GM18505 (cell line): ENCODE data around the gene PC.
"Not testable (repeated sequence)": the region's sequence is repeated elsewhere in the genome, so short reads cannot be mapped to it uniquely, and the experiment has no call there.

Source experiments
- ATAC-seq: cut with Tn5 transposase; IDR thresholded peaks from one replicate; pipeline ENCODE4 v1.9.1; 2021; ENCODE audit not compliant: unreplicated experiment
- POLR2A ChIP-seq: IDR thresholded peaks from 4 replicates; pipeline ENCODE4 v1.6.1; 2011; ENCODE audit warnings: borderline replicate concordance; ENCODE audit not compliant: insufficient read depth, insufficient read length; ENCODE audit errors: extremely low read depth

The PC gene, protein sequence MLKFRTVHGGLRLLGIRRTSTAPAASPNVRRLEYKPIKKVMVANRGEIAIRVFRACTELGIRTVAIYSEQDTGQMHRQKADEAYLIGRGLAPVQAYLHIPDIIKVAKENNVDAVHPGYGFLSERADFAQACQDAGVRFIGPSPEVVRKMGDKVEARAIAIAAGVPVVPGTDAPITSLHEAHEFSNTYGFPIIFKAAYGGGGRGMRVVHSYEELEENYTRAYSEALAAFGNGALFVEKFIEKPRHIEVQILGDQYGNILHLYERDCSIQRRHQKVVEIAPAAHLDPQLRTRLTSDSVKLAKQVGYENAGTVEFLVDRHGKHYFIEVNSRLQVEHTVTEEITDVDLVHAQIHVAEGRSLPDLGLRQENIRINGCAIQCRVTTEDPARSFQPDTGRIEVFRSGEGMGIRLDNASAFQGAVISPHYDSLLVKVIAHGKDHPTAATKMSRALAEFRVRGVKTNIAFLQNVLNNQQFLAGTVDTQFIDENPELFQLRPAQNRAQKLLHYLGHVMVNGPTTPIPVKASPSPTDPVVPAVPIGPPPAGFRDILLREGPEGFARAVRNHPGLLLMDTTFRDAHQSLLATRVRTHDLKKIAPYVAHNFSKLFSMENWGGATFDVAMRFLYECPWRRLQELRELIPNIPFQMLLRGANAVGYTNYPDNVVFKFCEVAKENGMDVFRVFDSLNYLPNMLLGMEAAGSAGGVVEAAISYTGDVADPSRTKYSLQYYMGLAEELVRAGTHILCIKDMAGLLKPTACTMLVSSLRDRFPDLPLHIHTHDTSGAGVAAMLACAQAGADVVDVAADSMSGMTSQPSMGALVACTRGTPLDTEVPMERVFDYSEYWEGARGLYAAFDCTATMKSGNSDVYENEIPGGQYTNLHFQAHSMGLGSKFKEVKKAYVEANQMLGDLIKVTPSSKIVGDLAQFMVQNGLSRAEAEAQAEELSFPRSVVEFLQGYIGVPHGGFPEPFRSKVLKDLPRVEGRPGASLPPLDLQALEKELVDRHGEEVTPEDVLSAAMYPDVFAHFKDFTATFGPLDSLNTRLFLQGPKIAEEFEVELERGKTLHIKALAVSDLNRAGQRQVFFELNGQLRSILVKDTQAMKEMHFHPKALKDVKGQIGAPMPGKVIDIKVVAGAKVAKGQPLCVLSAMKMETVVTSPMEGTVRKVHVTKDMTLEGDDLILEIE

DNA sequence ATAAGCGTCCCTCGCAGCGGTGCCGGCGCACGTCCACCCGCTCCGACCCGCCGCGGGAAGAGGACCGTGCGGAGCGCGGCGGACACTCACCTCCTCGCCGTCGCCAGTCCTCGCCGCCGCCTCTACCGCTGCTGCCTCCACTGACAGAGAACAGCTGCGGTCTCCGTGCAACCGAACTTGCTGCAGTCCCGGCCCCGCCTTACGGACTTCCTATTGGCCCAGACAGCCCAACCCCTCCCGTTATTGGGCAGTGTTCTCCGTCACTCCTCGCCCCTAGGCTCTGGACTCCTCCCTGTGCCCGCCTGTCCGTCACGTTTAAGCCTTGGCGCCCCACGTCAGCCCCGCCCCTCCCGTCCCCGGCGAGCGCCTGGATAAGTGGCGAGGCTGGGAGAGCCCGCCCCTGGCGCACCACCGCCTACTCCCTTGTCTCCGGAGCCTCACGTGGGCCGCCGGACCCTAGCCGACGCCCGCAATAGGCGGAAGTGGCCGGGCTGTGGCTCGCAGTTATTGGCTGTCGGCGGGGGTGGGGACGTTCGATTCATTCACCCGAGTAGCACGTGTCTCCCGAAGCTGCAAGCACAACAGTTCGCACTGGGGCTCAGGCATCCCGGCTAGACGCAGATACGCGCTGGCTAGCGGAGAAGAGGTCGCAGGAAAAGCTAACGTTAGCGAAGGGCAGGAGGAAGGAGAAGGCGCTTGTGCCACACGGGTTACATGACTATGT is at the start of gene PC:
Gene PC (minus strand): TSS at position 152 of the 724 bp plus-strand sequence. CDS start 86,224 bp downstream, outside the sequence.
- TF ChIP-seq POLR2A = peak; percentile 49
- ATAC-seq = peak; percentile 94

DNA sequence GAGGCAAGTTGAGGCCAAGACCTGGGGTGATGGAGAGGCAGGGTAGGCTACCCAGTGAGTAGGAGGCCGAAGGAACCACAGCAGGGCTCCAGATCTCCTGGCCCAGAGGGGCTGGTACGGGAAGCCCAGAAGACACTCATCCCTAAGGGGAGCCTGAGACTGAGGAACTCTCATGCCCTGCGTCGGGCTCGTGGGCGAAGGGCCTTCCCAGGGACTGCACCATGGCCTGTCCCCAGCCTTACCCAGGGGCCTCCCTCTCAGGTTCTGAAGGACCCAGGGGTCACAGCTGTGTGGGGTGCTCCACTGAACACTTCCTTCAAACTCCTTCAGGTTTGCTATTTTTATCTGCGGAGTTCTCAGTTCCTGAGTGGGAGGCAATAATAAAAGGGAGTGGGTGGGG is 48.9 kb upstream of the PC start:
- TF ChIP-seq POLR2A = no peak
- no peak for ATAC-seq

DNA sequence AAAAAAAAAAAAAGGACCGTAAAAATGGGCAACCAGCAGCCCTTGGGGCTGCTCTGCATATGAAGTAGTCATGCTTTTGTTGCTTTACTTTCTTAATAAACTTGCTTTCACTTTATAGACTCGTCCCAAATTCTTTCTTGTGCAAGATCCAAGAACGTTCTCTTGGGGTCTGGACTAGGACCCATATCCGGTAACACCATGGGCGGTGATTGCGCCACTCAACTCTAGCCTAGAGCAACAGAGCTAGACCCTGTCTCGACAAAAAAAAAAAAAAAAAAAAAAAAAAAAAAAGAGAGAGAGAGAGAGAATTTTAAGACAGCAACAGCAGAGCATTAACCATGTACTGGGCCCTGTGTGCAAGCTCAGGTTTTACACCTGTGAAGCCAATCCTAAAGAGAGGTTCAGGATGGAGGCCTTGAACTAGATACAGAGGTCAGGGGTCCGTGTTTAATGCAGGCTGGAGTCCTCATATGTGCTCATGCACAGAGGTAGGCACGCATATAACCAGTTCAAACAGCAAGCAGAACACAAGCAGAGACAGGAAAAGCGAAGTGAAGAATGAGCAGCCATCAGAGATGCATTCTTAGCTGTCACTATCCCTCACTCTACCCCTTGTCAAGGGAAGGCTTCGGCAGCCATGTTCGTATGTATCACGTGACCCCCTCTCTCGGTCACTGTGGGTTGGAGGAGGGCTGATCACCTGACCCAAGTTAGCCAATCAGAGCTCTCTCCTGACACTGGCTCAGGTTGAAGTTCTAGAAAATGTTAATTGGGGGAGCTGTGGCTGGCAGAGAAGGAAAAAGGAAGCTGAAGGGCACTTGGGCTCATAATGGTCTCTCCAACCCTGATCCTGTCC is 48.1 kb upstream of the PC start:
- ATAC-seq = no peak
- TF ChIP-seq POLR2A = no peak

DNA sequence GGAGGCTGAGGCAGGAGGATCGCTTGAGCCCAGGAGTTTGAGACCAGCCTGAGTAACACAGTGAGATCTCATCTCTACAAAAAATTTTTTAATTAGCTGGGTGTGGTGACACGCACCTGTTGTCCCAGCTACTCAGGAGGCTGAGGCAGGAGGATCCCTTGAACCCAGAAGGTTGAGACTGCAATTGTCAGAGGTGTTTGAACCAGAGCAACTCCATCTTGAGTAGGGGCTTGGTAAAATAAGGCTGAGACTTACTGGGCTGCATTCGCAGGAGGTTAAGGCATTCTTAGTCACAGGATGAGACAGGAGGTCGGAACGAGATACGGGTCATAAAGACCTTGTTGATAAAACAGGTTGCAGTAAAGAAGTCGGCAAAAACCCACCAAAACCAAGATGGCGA is 47.0 kb upstream of the PC start:
- not testable (repeated sequence) for ATAC-seq

DNA sequence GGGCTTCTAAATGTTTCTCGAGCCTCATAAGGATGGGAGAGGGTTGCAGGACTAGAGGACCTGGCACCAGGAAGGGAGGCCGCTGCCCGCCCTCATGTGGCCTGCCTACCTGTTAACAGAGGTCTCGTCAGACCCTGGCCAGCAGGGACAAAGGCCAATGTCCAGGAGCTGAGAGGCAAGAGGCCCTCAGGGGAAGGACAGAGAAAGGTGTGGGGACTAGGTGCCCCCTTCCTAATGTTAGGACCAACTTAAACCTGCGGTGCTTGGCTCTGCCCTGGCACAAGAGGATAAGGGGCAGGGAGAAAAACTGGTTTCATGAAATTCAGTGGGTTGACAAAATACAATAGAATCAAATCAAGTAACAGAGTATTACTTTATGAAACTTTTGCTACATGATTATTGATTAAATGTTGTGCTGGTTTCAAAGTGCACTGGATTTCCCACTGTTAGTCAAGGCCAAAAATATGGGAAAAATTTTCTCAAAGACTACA is 44.8 kb upstream of the PC start:
- TF ChIP-seq POLR2A = no peak
- no peak for ATAC-seq

DNA sequence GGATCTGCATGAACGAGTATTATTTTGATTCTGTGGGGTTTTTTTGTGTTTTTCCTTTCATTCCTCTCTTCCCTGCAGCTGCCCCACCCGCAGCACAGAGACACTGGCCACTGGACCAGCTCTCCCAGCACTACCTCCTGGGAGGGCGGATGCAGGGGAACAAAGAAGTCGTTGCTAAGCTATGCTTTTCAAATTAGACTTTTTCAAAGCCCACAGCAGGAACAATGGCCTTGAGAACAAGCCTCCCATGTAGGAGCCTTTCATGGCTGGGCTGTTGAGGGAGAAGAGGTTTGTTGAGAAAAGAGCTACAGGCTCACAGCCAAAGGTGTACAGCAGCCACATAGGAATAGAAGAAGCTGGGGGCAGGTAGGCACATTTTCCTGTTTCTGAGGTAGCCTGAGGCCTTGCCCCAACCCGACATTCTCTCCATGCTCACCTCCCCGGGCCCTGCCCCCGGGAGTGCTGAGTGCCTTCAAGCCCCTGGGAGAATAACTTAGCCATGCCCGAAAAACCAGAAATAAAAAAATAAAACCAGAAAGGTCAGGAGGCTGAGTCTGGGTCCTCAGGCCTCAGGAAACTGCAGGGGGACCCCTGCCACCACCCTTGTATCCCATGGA is 44.2 kb upstream of the PC start:
- TF ChIP-seq POLR2A = no peak
- ATAC-seq = no peak

DNA sequence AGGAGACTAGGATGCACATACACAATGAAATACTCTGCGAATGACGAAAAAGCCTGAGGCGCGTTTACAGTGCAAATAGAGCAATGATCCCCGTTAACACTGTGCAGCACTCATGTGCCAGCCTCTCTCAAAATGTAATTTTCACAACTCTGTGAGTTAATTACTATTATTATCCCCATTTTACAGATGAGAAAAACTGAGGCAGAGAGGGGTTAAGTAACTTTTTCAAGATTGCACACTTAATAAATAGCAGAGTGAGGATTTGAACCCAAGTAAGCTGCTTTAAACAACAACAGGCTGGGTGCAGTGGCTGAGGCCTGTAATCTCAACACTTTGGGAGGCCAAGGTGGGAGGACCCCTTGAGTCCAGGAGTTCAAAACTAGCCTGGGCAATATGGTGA is 43.1 kb upstream of the PC start:
- no peak for ATAC-seq
- TF ChIP-seq POLR2A = no peak

DNA sequence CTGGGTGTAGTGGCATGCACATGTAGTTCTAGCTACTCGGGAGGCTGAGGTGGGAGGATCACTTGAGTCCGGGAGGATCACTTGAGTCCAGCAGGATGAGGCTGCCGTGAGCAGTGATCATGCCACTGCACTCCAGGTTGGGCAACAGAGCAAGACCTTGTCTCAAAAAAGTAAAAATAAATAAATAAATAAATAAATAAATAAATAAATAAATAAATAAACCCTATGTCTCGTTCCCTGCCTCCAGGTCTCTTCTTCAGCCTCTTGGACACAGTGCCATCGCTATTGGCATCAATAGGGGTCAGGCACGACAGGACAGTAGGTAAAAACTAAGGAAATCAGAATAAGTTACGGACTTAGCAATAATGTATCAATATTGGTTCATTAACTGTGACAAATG is 41.4 kb upstream of the PC start:
- TF ChIP-seq POLR2A = no peak
- no peak for ATAC-seq

DNA sequence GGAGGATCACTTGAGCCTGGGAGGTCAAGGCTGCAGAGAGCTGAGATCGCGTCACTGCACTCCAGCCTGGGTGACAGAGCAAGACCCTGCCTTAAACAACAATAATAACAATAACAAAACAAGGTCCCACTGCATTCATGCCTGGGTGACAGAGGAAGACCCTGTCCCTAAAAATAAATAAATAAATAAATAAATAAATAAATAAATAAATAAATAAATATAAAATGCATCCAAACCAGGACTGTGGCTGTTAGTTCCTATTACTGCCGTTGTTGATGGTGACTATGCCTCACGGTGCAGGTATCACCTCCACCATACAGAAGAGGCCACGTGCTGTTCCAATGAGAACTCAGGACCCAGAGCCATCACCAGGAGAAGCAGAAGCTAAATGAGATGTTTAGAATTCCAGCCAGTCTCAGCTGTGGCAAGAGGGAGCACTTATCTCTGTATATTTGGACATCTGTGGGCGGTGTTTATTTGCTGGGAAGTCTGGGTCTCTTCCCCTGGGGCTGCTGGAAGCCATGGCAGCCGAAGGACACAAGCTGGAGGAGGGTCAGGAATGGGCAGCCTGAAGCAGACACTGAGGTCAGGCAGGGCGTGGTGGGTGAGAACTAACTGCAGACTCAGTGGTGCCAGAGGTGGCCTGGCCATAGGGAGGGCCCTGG is 38.6 kb upstream of the PC start:
- no peak for ATAC-seq
- no peak for TF ChIP-seq POLR2A

DNA sequence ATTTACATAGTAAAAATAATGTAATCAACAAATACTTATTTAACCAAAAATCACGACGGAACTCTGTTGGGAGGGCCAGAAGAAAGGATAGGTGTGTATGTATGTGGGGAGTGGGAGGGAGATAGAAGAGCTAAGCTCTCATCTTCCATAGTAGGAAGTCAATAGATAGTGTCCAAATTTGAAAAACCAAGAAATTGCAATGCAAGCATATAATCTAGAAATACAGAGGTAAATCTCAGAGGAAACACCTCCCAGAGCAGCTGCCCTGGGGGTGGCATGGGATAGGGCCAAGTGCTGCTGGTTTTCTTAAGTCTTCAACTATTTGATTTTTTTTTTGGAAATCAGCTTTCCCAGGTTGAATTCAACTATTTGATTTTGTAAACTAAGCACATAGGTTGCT is 33.9 kb upstream of the PC start:
- ATAC-seq = no peak

DNA sequence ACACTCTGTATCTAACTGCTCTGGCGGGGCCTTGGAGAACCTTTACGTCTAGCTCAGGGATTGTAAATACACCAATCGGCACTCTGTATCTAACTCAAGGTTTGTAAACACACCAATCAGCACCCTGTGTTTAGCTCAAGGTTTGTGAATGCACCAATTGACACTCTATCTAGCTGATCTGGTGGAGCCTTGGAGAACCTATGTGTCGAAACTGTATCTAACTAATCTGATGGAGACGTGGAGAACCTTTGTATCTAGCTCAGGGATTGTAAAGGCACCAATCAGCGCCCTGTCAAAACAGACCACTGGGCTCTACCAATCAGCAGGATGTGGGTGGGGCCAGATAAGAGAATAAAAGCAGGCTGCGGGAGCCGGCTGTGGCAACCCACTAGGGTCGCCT is 31.2 kb upstream of the PC start:
- ATAC-seq = not testable (repeated sequence)

More for the DNA sequence above, 33.9 kb upstream of the PC start:
- no peak for TF ChIP-seq POLR2A

DNA sequence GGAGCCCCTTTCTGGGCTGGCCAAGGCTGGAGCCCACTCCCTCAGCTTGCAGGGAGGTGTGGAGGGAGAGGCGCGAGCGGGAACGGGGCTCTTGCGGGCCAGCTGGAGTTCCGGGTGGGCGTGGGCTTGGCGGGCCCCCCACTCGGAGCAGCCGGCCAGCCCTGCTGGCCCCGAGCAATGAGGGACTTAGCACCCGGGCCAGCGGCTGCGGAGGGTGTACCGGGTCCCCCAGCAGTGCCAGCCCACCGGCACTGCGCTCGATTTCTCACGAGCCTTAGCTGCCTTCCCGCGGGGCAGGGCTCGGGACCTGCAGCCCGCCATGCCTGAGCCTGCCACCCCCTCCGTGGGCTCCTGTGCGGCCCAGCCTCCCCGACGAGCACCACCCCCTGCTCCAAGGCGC is 30.6 kb upstream of the PC start:
- not testable (repeated sequence) for ATAC-seq
